Measurements from ENCODE around the gene MYO9B. TPM values are rescaled to one million over a fixed set of nuclear protein-coding genes. Genes with fewer than 3 reads are reported as not detected.

The MYO9B gene
- total and polyA plus RNA-seq, 2 of the 13 experiments (the other 11 are each of a cell fraction or from before 2014, with no cell fraction given): 18.0 to 18.3 TPM

DNA sequence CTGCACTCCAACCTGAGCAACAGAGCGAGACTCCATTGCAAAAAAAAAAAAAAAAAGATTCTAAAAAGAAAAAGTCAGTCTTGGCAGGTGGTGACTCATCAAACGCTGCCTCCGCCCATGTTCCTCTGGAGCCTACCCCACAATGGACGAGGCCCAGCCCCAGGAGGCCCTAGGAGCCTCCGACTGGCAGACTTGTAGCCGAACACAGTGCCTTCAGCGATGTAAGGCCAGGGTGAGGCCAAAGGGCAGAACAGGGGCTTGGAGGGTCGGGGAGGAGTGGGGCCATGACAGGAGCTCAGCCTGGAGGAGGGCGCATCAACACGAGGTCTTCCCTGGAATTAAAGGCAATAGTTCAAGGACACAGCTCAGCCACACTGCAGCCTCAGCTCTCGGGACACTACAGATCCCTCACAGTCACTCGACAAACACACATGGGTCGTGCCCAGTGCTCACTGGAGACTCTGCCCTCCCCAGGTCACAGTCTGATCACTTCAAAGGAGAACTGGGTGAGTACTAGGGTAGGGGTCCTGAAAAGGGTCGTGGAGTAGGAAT, 144.7 kb downstream of the MYO9B start (continued):
- TF ChIP-seq SRSF4 (IDR thresholded peaks at IDR 0.05; ENCODE audit: low read depth, low read length, poor library complexity, severe bottlenecking): no peak
- TF ChIP-seq DMAP1 (CRISPR knock-in tag; IDR thresholded peaks at IDR 0.05): 0 out of 2 replicates have a peak, but pooled peaks have one; percentile 24
- TF ChIP-seq ZNF451 (CRISPR knock-in tag; IDR thresholded peaks at IDR 0.05): no peak
- no peak for TF ChIP-seq CENPT (CRISPR knock-in tag; IDR thresholded peaks at IDR 0.05; ENCODE audit: low read depth)
- TF ChIP-seq, protein P1, sequence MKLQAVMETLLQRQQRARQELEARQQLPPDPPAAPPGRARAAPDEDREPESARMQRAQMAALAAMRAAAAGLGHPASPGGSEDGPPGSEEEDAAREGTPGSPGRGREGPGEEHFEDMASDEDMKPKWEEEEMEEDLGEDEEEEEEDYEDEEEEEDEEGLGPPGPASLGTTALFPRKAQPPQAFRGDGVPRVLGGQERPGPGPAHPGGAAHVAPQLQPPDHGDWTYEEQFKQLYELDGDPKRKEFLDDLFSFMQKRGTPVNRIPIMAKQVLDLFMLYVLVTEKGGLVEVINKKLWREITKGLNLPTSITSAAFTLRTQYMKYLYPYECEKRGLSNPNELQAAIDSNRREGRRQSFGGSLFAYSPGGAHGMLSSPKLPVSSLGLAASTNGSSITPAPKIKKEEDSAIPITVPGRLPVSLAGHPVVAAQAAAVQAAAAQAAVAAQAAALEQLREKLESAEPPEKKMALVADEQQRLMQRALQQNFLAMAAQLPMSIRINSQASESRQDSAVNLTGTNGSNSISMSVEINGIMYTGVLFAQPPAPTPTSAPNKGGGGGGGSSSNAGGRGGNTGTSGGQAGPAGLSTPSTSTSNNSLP (IDR thresholded peaks at IDR 0.05; ENCODE audit: low read depth, low read length): no peak
- TF ChIP-seq ZNF672 (CRISPR knock-in tag; IDR thresholded peaks at IDR 0.05): no peak
- no peak for TF ChIP-seq GFI1 (CRISPR knock-in tag; IDR thresholded peaks at IDR 0.05; ENCODE audit: borderline replicate concordance)
- no peak for TF ChIP-seq NCOA1 (CRISPR knock-in tag; IDR thresholded peaks at IDR 0.05)
- TF ChIP-seq, protein P2, sequence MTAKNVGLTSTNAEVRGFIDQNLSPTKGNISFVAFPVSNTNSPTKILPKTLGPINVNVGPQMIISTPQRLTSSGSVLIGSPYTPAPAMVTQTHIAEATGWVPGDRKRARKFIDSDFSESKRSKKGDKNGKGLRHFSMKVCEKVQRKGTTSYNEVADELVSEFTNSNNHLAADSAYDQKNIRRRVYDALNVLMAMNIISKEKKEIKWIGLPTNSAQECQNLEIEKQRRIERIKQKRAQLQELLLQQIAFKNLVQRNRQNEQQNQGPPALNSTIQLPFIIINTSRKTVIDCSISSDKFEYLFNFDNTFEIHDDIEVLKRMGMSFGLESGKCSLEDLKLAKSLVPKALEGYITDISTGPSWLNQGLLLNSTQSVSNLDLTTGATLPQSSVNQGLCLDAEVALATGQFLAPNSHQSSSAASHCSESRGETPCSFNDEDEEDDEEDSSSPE (CRISPR knock-in tag; IDR thresholded peaks at IDR 0.05): no peak
- TF ChIP-seq AGO2 (optimal IDR thresholded peaks at IDR 0.05; ENCODE audit: low read depth, low read length): peak; percentile 53
- no peak for TF ChIP-seq ATM (IDR thresholded peaks at IDR 0.05; ENCODE audit: borderline replicate concordance)
- TF ChIP-seq KDM3A (CRISPR knock-in tag; IDR thresholded peaks at IDR 0.05; ENCODE audit: low read depth): no peak
- TF ChIP-seq, protein P3, sequence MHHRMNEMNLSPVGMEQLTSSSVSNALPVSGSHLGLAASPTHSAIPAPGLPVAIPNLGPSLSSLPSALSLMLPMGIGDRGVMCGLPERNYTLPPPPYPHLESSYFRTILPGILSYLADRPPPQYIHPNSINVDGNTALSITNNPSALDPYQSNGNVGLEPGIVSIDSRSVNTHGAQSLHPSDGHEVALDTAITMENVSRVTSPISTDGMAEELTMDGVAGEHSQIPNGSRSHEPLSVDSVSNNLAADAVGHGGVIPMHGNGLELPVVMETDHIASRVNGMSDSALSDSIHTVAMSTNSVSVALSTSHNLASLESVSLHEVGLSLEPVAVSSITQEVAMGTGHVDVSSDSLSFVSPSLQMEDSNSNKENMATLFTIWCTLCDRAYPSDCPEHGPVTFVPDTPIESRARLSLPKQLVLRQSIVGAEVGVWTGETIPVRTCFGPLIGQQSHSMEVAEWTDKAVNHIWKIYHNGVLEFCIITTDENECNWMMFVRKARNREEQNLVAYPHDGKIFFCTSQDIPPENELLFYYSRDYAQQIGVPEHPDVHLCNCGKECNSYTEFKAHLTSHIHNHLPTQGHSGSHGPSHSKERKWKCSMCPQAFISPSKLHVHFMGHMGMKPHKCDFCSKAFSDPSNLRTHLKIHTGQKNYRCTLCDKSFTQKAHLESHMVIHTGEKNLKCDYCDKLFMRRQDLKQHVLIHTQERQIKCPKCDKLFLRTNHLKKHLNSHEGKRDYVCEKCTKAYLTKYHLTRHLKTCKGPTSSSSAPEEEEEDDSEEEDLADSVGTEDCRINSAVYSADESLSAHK (CRISPR knock-in tag; IDR thresholded peaks at IDR 0.05; ENCODE audit: borderline replicate concordance): no peak
- TF ChIP-seq, protein P4, sequence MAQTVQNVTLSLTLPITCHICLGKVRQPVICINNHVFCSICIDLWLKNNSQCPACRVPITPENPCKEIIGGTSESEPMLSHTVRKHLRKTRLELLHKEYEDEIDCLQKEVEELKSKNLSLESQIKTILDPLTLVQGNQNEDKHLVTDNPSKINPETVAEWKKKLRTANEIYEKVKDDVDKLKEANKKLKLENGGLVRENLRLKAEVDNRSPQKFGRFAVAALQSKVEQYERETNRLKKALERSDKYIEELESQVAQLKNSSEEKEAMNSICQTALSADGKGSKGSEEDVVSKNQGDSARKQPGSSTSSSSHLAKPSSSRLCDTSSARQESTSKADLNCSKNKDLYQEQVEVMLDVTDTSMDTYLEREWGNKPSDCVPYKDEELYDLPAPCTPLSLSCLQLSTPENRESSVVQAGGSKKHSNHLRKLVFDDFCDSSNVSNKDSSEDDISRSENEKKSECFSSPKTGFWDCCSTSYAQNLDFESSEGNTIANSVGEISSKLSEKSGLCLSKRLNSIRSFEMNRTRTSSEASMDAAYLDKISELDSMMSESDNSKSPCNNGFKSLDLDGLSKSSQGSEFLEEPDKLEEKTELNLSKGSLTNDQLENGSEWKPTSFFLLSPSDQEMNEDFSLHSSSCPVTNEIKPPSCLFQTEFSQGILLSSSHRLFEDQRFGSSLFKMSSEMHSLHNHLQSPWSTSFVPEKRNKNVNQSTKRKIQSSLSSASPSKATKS (CRISPR knock-in tag; IDR thresholded peaks at IDR 0.05): no peak
- peak; percentile 36; the same call in 1 of the 2 replicates for TF ChIP-seq MYC (CRISPR knock-in tag; IDR thresholded peaks at IDR 0.05; ENCODE audit: borderline replicate concordance)
- TF ChIP-seq GATAD1 (CRISPR knock-in tag; IDR thresholded peaks at IDR 0.05): no peak
- TF ChIP-seq ZNF101 (CRISPR knock-in tag; IDR thresholded peaks at IDR 0.05; ENCODE audit: borderline replicate concordance, low read depth): no peak
- TF ChIP-seq KMT2A (CRISPR knock-in tag; IDR thresholded peaks at IDR 0.05): no peak
- TF ChIP-seq ZFP36 (IDR thresholded peaks at IDR 0.05; ENCODE audit: borderline replicate concordance, low read depth, low read length, partially characterized antibody): no peak
- TF ChIP-seq HNF4A (CRISPR knock-in tag; IDR thresholded peaks at IDR 0.05): peak; percentile 19; the same call in 1 of the 2 replicates
- no peak for TF ChIP-seq TEAD2 (CRISPR knock-in tag; IDR thresholded peaks at IDR 0.05)
- no peak; the same call in 1 of the 2 replicates for TF ChIP-seq ZBTB7A (CRISPR knock-in tag; IDR thresholded peaks at IDR 0.05)
- TF ChIP-seq IRX3 (CRISPR knock-in tag; IDR thresholded peaks at IDR 0.05; ENCODE audit: borderline replicate concordance, low read depth): no peak
